HAP-1 (cell line): ENCODE data around the gene GDF9.
A peak's percentile ranks its signal among the peaks of the same experiment; 100 is the strongest.
"Not testable (repeated sequence)": the region's sequence is repeated elsewhere in the genome, so short reads cannot be mapped to it uniquely, and the experiment has no call there.

Source experiments
- DNase-seq, 2 experiments: peaks; one replicate each; pipeline ENCODE4 v3.0.0-alpha.2; 2016 to 2020; ENCODE audit warnings: low spot score in 2 of 2
- H3K27me3 ChIP-seq: fragments of 250-450 bp; sonication (Bioruptor Pico); 2 replicates; pipeline ENCODE4 v1.5.1; 2020; ENCODE audit warnings: low read depth, mild to moderate bottlenecking, moderate library complexity
- H3K36me3 ChIP-seq: fragments of 250-450 bp; sonication (Bioruptor Pico); replicated peaks from 2 replicates; pipeline ENCODE4 v1.5.1; 2020; ENCODE audit warnings: mild to moderate bottlenecking
- H3K4me1 ChIP-seq: fragments of 250-450 bp; sonication (Bioruptor Pico); 2 replicates; pipeline ENCODE4 v1.5.1; 2020; ENCODE audit warnings: mild to moderate bottlenecking
- H3K4me3 ChIP-seq: fragments of 250-450 bp; sonication (Bioruptor Pico); 2 replicates; pipeline ENCODE4 v1.5.1; 2020; ENCODE audit warnings: mild to moderate bottlenecking, moderate library complexity
- H3K9me3 ChIP-seq: fragments of 250-450 bp; sonication (Bioruptor Pico); 2 replicates; pipeline ENCODE4 v1.5.1; 2020; ENCODE audit warnings: mild to moderate bottlenecking, moderate library complexity
- in situ Hi-C: fragments of 300-500 bp; cut with MboI; formaldehyde crosslinking; loops from 3 replicates; pipeline ENCODE4 v1.14.3; 2020; ENCODE audit warnings: low sequenced_read_pairs, inconsistent platforms, mixed read lengths

Gene GDF9

GRCh38 chr5:132865668-132866341 is 464 bp downstream of the GDF9 start:
- no peaks in the 10 kb centered on the region for H3K27me3 ChIP-seq
- peaks cover 11% of the 10 kb centered on the region for H3K4me1 ChIP-seq
- H3K4me3 ChIP-seq: peak overlapping the region; percentile 98
- peaks cover 36% of the 10 kb centered on the region for H3K36me3 ChIP-seq
- DNase-seq: no peak
- no peaks in the 10 kb centered on the region for H3K9me3 ChIP-seq
- in situ Hi-C loops: no loop called here

DNA sequence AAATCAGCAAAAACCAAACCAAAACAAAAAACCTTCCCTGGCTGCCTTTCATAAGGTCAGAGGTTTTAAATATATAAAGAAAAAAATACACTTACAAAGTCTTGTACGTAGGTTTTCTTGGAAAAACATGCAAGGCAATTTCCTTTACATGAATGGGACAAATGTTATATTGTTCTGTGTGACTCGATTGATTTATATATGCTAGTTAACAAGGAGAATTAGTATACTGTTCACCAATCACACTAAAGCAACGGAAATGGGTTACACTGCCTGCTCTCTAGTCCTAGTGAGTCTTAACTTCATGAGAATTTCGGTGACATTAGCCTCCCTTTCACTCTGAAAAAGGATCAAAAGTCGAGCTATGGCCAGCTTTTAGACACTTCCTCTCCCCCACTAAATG is 5.5 kb downstream of the GDF9 start:
- Histone ChIP-seq H3K27me3 (peaks cover 6% of the 10 kb centered on the region; the same call in 1 of the 2 replicates), H3K4me3 (no peak overlapping the region), H3K4me1 (peaks cover 1% of the 10 kb centered on the region), H3K9me3 (no peaks in the 10 kb centered on the region), H3K36me3 (no peaks in the 10 kb centered on the region)
- in situ Hi-C loops: no loop called here
- DNase-seq: no peak

GRCh38 chr5:132859889-132860437 is 6.3 kb downstream of the GDF9 start:
- no peak for DNase-seq
- in situ Hi-C loops: no loop called here
- Histone ChIP-seq H3K4me3 (no peak overlapping the region), H3K36me3 (no peaks in the 10 kb centered on the region), H3K9me3 (no peaks in the 10 kb centered on the region), H3K27me3 (peaks cover 6% of the 10 kb centered on the region; the same call in 1 of the 2 replicates), H3K4me1 (no peaks in the 10 kb centered on the region)

DNA sequence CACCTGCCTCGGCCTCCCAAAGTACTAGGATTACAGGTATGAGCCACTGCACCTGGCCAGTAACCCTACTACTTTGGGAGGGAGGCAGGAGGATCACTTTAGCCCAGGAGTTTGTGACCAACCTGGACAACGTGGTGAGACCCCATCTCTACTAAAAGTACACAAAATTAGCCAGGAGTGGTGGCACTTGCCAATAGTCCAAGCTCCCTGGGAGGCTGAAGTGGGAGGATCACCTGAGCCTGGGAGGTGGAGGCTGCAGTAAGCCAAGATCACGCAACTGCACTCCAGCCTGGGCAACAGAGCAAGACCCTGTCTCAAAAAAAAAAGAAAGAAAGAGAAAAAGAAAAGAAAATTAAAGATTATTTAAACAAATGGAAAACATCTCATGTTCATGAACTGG is 10.3 kb downstream of the GDF9 start:
- no peaks in the 10 kb centered on the region for H3K9me3 ChIP-seq
- peaks cover 6% of the 10 kb centered on the region; the same call in 1 of the 2 replicates for H3K27me3 ChIP-seq
- no peaks in the 10 kb centered on the region for H3K36me3 ChIP-seq
- H3K4me1 ChIP-seq: peaks cover 4% of the 10 kb centered on the region; the same call in 1 of the 2 replicates
- in situ Hi-C loops: no loop called here
- H3K4me3 ChIP-seq: no peak overlapping the region
- DNase-seq: no peak

DNA sequence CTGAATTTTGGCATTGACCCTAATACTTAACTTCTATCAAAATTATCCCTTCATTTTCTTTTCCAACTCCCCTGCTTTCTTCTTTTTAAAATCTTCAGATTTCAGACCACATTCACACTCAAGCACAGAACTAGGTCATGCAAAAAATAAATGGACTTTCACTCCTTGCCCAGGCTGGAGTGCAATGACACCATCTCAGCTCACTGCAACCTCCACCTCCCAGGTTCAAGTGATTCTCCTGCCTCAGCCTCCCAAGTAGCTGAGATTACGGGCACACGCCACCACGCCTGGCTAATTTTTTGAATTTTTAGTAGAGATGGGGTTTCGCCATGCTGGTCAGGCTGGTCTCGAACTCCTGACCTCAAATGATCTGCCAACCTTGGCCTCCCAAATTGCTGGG is 11.3 kb downstream of the GDF9 start:
- in situ Hi-C loops, H3K4me3 ChIP-seq, H3K36me3 ChIP-seq, H3K9me3 ChIP-seq, H3K4me1 ChIP-seq, DNase-seq, H3K27me3 ChIP-seq: not testable (repeated sequence)

DNA sequence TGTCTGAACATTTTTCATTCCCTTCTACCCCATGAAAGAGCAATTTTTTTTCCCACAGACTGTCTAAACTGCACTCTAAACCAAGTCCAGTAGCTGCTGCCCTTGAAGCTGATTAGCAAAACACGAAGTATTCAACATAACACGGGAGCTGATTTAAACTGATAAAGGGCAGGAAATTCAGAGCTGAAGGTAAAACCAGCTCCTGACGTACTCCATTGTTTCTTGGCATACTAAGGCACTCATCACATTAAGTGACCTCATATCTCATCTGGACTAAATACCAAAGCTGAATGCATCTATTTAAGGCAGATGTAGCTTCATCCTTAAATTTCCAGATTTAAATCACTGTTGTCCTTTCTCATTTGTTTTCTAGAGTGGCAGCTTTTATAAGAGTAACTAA is 12.0 kb downstream of the GDF9 start:
- Histone ChIP-seq H3K4me1 (peaks cover 11% of the 10 kb centered on the region), H3K27me3 (no peaks in the 10 kb centered on the region), H3K4me3 (no peak overlapping the region), H3K36me3 (no peaks in the 10 kb centered on the region), H3K9me3 (no peaks in the 10 kb centered on the region)
- in situ Hi-C loops: no loop called here
- peak in 1 of 2 experiments; percentile 17 for DNase-seq

DNA sequence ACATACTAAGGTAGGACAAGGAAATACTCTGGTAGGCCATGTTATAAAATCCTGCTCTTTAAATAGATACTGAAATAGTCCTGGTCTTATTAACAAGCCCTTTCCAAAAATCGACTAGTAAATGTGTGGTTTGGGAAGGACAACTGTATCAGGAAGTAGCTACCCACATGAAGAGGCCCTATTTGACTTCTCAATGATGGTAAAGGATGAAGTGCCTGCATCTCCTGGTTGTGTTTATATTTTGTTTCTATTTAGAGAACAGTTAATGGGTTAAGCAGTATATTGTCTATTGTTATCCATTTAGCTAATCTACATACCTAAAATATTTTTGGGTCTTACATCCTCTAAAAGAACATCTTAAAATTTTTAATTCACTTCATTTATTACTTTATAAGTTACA is 12.5 kb downstream of the GDF9 start:
- no peaks in the 10 kb centered on the region for H3K27me3 ChIP-seq
- H3K4me3 ChIP-seq: no peak overlapping the region
- in situ Hi-C loops: no loop called here
- no peaks in the 10 kb centered on the region for H3K9me3 ChIP-seq
- no peaks in the 10 kb centered on the region for H3K36me3 ChIP-seq
- DNase-seq: no peak
- H3K4me1 ChIP-seq: peaks cover 16% of the 10 kb centered on the region

- no peaks in the 10 kb centered on the region for H3K27me3 ChIP-seq
- in situ Hi-C loops: no loop called here
- no peak for DNase-seq
- no peaks in the 10 kb centered on the region for H3K9me3 ChIP-seq
- peaks cover 19% of the 10 kb centered on the region for H3K4me1 ChIP-seq
- no peak overlapping the region for H3K4me3 ChIP-seq
- H3K36me3 ChIP-seq: no peaks in the 10 kb centered on the region
Measured at GRCh38 chr5:132853323-132853722, 12.9 kb downstream of the GDF9 start.

DNA sequence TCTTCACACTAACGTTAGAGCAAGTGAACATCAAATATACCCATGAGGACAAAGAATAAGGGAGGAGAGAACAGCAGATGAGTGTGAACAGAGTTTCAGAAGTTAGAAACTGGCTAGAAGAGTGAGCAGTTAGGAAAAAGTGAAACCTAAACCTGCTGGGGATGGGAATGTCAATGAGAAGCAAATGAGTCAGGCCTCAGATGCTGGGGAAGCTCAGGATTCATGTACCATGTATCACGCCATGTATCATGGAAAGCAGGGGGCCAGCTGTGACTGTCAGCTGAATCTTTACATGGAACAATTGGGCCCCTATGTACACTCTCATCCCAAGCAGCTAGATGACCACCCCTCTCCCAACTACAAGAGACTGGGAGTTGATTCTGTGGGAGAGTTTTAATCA is 16.2 kb downstream of the GDF9 start:
- Histone ChIP-seq H3K4me1 (peaks cover 19% of the 10 kb centered on the region), H3K27me3 (no peaks in the 10 kb centered on the region), H3K36me3 (no peaks in the 10 kb centered on the region), H3K4me3 (no peak overlapping the region), H3K9me3 (no peaks in the 10 kb centered on the region)
- no peak for DNase-seq
- in situ Hi-C loops: no loop called here

GRCh38 chr5:132849347-132849746 is 16.9 kb downstream of the GDF9 start:
- in situ Hi-C loops: no loop called here
- peak in 1 of 2 experiments; percentile 72 for DNase-seq
- no peaks in the 10 kb centered on the region for H3K27me3 ChIP-seq
- no peaks in the 10 kb centered on the region for H3K36me3 ChIP-seq
- H3K9me3 ChIP-seq: no peaks in the 10 kb centered on the region
- no peak overlapping the region for H3K4me3 ChIP-seq
- peaks cover 17% of the 10 kb centered on the region for H3K4me1 ChIP-seq

DNA sequence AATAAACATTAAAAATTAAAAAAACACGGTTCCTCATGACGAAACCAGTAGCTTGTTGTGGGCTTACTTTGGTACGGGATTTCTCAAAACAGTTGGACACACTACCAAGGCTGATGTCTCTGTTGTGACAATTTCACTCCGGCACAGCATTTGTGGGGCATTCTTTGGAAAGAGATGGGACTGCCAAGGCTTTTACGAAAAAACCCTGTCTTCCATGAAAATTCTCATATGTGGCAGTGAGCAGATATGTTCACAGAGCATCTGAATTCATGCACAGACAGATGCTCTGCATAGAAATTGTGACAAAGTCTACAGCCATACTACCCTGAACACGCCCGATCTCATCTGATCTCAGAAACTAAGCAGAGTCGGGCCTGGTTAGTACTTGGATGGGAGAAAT is 18.0 kb downstream of the GDF9 start:
- in situ Hi-C loops: no loop called here

GRCh38 chr5:132841305-132841704 is 25.0 kb downstream of the GDF9 start:
- Histone ChIP-seq H3K9me3 (no peaks in the 10 kb centered on the region; the same call in 1 of the 2 replicates), H3K4me3 (no peak overlapping the region), H3K4me1 (no peaks in the 10 kb centered on the region), H3K27me3 (no peaks in the 10 kb centered on the region), H3K36me3 (no peaks in the 10 kb centered on the region)
- DNase-seq: no peak
- in situ Hi-C loops: no loop called here

More for the DNA sequence above, 18.0 kb downstream of the GDF9 start:
- Histone ChIP-seq H3K36me3 (no peaks in the 10 kb centered on the region), H3K4me1 (peaks cover 16% of the 10 kb centered on the region), H3K27me3 (no peaks in the 10 kb centered on the region), H3K9me3 (no peaks in the 10 kb centered on the region), H3K4me3 (no peak overlapping the region)
- DNase-seq: no peak

GRCh38 chr5:132840896-132841295 is 25.4 kb downstream of the GDF9 start:
- in situ Hi-C loops: no loop called here
- H3K4me3 ChIP-seq: no peak overlapping the region
- H3K4me1 ChIP-seq: no peaks in the 10 kb centered on the region
- no peaks in the 10 kb centered on the region for H3K36me3 ChIP-seq
- no peaks in the 10 kb centered on the region; the same call in 1 of the 2 replicates for H3K9me3 ChIP-seq
- no peak for DNase-seq
- H3K27me3 ChIP-seq: no peaks in the 10 kb centered on the region

GRCh38 chr5:132840313-132840712 is 26.0 kb downstream of the GDF9 start:
- H3K36me3 ChIP-seq: no peaks in the 10 kb centered on the region
- no peaks in the 10 kb centered on the region; the same call in 1 of the 2 replicates for H3K9me3 ChIP-seq
- H3K27me3 ChIP-seq: no peaks in the 10 kb centered on the region
- H3K4me1 ChIP-seq: no peaks in the 10 kb centered on the region
- no peak for DNase-seq
- H3K4me3 ChIP-seq: no peak overlapping the region
- in situ Hi-C loops: no loop called here
